ENCODE results near the gene ADCK2. TPM values are rescaled to one million over a fixed set of nuclear protein-coding genes. Genes with fewer than 3 reads are reported as not detected.
"Not testable (repeated sequence)": the region's sequence is repeated elsewhere in the genome, so short reads cannot be mapped to it uniquely, and the experiment has no call there.

Gene ADCK2
- total RNA-seq, 2 experiments from 2014 or later = 16.5 to 25.7 TPM

DNA sequence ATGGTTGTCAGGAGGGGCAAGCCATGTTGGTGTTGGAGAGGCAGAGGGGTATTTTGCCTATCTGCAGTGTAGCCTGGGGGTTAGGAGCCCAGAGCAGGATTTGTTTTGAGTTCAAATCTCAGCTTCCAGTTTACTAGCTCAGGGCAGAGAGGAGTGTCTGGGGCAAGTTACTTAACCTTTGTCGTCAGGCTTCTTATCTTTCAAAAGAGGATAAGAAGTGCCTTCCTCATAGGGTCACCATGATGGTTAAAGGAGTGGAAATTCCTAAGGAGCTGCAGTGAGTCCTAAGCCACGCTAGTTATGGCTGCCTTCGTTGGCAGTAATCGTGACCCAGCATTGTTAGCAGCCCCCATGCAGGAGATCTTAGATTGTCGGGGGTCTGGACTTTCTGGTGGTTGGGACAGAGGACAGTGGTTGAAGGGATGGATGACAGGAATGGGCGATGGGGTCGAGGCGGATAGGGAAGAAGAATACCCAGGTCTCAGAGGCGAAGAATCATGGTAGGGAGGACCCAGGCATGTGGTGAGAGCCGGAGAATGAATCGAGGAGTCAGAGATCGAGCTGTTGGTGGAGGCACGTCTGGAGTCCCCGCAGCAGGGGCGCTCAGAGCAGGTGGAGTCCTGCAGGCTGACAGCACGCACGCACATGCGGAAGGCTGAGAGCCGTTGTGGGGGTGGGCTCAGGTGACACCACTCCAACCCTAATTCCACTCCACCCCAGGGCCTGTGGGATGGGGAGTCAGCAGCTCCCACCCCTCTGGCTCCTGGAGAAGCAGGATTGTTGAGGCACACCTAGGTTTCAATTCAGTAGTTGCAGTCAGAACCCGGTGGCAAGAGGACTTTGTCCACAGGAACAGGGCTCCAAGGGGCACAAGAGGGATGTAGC, 11.6 kb downstream of the ADCK2 start:
- ChIA-PET POLR2A (interaction anchor here (0.6 to 0.7 kb wide), 2 partner anchors 13 to 42 kb away, joined by 3 read pairs; no protein-coding TSS in a partner anchor), CTCF (interaction anchor here (0.5 to 1.3 kb wide), 2 partner anchors 10 to 250 kb away, joined by 3 to 5 read pairs; no protein-coding TSS in a partner anchor)
- no peaks in the 10 kb centered on the region for H3K9me3 Mint-ChIP-seq (ENCODE audit: low read depth)
- H3K4me1 Mint-ChIP-seq = no peaks in the 10 kb centered on the region
- DNase-seq (no peak), ATAC-seq (no peak)
- H3K4me3 Mint-ChIP-seq = no peak overlapping the region
- H3K27me3 Mint-ChIP-seq = no peaks in the 10 kb centered on the region
- H3K27ac Mint-ChIP-seq = no peak overlapping the region
- peaks cover 34% of the 10 kb centered on the region for H3K36me3 Mint-ChIP-seq (ENCODE audit: low read depth)
- intact Hi-C loops (cut with DNase I, micrococcal nuclease) = no loop called here

DNA sequence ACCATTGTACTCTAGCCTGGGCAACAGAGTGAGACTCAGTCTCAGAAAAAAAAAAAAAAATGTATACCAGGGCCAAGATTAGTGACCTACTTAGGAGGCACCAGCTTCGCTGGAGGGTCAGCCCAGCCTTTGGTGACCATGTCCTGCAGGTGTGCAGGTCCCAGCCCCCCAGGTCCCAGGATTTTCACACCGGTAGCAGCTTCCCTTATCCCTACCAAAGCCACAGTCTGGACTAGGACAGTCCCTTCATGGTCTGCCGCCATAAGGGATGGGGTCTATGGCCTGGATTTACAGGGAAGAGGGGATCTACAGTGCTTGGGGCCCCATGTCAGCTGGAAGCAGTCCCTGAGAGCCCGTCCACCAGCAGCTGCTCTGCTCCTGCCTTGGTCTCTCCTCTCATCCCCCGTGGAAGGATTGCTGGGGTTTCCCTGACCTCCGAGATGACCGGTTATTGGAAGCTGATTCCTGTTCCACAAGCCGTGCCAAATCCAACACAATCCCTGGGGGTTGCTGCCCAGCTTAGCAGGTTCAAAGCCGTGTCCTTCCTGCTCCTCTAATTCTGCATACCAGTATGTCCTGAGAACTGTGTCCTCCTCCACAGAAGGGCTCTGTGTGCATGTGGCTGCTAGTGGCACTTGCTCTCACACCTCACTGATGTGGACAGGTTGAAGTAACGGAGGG, 12.8 kb downstream of the ADCK2 start:
- Mint-ChIP-seq H3K27ac (no peak overlapping the region), H3K4me3 (no peak overlapping the region), H3K9me3 (ENCODE audit: low read depth) (no peaks in the 10 kb centered on the region), H3K36me3 (ENCODE audit: low read depth) (peaks cover 32% of the 10 kb centered on the region), H3K4me1 (no peaks in the 10 kb centered on the region), H3K27me3 (no peaks in the 10 kb centered on the region)
- DNase-seq = no peak
- intact Hi-C loops (cut with DNase I, micrococcal nuclease) = no loop called here
- POLR2A ChIA-PET = interaction anchor here (0.6 kb wide), 1 partner anchor 43 kb away, joined by 3 read pairs; no protein-coding TSS in a partner anchor
- no peak for ATAC-seq
- CTCF ChIA-PET = interaction anchor here (1.1 to 1.4 kb wide), 3 partner anchors 11 to 33 kb away, joined by 3 to 5 read pairs (median 5); partner anchors contain the start of gene NDUFB2

DNA sequence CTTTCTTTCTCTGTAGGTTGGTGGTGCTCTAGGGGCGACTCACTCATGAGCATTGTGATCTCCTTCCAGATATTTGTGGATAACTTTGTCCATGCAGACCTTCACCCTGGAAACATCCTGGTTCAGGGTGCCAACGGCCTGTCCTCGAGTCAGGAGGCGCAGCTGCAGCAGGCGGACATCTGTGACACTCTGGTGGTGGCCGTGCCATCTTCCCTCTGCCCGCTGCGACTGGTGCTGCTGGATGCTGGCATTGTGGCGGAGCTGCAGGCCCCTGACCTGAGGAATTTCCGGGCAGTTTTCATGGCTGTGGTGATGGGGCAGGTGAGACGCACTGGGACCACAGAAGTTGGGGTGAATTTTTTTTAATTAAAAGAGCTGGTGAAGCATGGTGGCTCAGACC, 14.2 kb downstream of the ADCK2 start:
- DNase-seq (no peak), ATAC-seq (no peak)
- POLR2A ChIA-PET = interaction anchor here (0.5 to 0.8 kb wide), 2 partner anchors 13 to 40 kb away, joined by 3 read pairs; no protein-coding TSS in a partner anchor

DNA sequence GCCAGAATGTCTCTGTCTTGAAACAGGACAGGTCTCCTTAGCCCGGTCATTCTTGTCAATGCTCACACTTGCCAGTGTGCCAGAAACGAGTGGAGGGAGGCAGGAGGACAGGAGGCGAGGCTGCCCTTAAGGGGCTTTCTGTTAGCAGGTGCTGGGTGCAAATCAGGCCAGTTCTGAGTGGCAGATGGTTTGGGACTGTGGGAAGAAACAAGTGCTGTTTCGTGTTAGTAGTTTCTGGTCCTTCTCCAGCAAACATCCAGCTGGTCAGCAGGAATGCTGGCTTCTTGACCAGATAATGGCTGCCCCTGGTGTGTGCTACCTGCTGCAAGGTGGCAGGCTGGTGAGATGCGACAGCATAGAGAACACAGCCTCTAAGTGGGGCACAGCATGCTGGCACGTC, 15.6 kb downstream of the ADCK2 start:
- ATAC-seq (no peak), DNase-seq (no peak)
- no peaks in the 10 kb centered on the region for H3K9me3 Mint-ChIP-seq (ENCODE audit: low read depth)
- peaks cover 23% of the 10 kb centered on the region for H3K36me3 Mint-ChIP-seq (ENCODE audit: low read depth)
- ChIA-PET POLR2A (no interaction called here), CTCF (interaction anchor here (0.6 to 1.2 kb wide), 2 partner anchors 8 to 611 kb away, joined by 3 to 4 read pairs; partner anchors contain the start of gene NDUFB2)
- peaks cover 2% of the 10 kb centered on the region for H3K4me1 Mint-ChIP-seq
- H3K4me3 Mint-ChIP-seq = no peak overlapping the region
- no peak overlapping the region for H3K27ac Mint-ChIP-seq
- no peaks in the 10 kb centered on the region for H3K27me3 Mint-ChIP-seq
- intact Hi-C loops (cut with DNase I, micrococcal nuclease) = no loop called here

More for the DNA sequence above, 14.2 kb downstream of the ADCK2 start:
- no peak overlapping the region for H3K27ac Mint-ChIP-seq
- H3K36me3 Mint-ChIP-seq (ENCODE audit: low read depth) = peaks cover 25% of the 10 kb centered on the region
- CTCF ChIA-PET = interaction anchor here (1.2 to 1.4 kb wide), 2 partner anchors 9 kb away, joined by 4 to 5 read pairs; partner anchors contain the start of gene NDUFB2
- intact Hi-C loops (cut with DNase I, micrococcal nuclease) = no loop called here
- no peaks in the 10 kb centered on the region for H3K4me1 Mint-ChIP-seq
- H3K9me3 Mint-ChIP-seq (ENCODE audit: low read depth) = no peaks in the 10 kb centered on the region
- H3K4me3 Mint-ChIP-seq = no peak overlapping the region
- H3K27me3 Mint-ChIP-seq = no peaks in the 10 kb centered on the region

DNA sequence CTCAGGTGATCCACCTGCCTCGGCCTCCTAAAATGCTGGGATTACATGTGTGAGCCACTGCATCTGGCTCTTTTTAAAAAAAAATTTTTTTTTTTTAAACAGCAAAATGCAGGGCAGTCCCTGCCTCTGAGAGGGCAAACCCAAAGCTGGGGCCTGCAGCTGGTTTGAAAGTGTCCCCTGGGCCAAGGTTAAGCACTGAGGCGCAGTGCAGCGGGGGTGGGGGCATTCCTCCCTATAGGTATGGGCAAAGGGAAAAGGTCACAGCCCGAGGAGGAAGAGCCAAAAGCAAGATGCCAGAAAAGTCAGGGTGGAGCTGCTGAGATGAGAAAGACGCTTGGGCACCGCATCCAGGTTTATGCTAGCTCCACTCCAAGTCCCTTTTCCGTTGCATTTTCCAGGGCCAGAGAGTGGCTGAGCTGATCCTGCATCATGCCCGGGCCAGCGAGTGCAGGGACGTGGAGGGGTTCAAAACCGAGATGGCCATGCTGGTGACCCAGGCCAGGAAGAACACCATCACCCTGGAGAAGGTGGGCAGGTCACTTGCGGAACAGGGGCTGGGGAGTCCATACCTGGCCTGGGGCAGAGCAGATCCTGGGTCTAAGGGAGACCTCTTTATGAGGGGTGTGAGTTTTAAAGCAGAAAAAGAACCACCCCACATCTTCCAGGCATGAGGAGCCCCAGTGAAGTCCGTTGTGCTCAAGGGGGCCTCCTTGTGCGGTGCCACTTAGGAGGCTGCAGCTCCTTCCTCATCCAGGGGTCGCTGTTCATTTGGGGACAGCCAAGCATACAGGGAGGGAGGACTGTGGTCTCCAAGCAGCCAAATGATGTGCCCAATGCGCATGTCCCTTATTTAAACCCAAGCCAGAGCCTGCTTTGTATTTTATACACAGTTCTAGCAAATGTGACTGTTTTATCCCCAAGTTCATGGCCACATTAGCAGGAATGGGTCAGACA, 16.7 kb downstream of the ADCK2 start:
- ChIA-PET CTCF (interaction anchor here (0.6 to 1.7 kb wide), 2 partner anchors 14 to 612 kb away, joined by 3 to 6 read pairs; no protein-coding TSS in a partner anchor), POLR2A (no interaction called here)
- Mint-ChIP-seq H3K36me3 (ENCODE audit: low read depth) (peaks cover 15% of the 10 kb centered on the region), H3K9me3 (ENCODE audit: low read depth) (no peaks in the 10 kb centered on the region), H3K4me3 (no peak overlapping the region), H3K4me1 (peaks cover 2% of the 10 kb centered on the region), H3K27me3 (no peaks in the 10 kb centered on the region), H3K27ac (no peak overlapping the region)
- intact Hi-C loops (cut with DNase I, micrococcal nuclease) = no loop called here
- no peak for DNase-seq
- no peak for ATAC-seq

DNA sequence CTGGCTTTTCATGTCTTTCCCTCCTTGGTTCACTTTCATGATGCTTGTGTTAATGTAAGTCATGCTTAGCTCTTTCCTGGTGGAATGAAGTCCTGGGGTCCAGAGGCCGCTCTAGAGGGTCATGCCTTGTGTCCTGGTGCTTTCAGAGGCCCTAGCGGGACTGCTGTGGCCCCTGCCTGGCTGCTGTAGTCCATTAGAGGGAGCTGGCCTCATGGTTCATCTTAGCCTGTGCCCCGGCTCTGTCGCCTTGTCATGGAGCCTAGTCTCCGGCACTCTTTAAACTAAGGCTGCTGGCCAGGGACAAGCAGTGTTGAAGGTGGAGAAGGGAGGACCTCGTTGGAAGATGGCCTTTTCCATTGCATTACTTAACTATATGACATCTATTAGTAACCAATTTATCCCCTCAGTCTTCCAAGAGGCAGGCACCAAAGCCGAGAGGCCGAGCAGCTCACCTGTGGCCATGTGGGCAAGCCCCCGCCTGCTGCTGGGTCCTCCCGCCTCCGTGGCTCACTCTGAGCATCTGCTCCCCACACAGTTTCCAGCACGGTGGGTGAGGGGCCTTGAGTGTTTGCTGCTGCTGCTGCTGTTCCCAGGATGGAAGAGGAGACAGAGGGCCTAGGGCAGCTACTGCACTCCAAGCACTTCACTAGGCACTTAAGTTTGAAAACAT, 18.8 kb downstream of the ADCK2 start:
- CTCF ChIA-PET = interaction anchor here (0.7 kb wide), 1 partner anchor 165 kb away, joined by 3 read pairs; no protein-coding TSS in a partner anchor
- no peak overlapping the region for H3K4me3 Mint-ChIP-seq
- POLR2A ChIA-PET = no interaction called here
- H3K27ac Mint-ChIP-seq = no peak overlapping the region
- peaks cover 11% of the 10 kb centered on the region for H3K4me1 Mint-ChIP-seq
- H3K9me3 Mint-ChIP-seq (ENCODE audit: low read depth) = no peaks in the 10 kb centered on the region
- peaks cover 15% of the 10 kb centered on the region for H3K36me3 Mint-ChIP-seq (ENCODE audit: low read depth)
- H3K27me3 Mint-ChIP-seq = no peaks in the 10 kb centered on the region
- DNase-seq (no peak), ATAC-seq (no peak)
- intact Hi-C loops (cut with DNase I, micrococcal nuclease) = no loop called here

DNA sequence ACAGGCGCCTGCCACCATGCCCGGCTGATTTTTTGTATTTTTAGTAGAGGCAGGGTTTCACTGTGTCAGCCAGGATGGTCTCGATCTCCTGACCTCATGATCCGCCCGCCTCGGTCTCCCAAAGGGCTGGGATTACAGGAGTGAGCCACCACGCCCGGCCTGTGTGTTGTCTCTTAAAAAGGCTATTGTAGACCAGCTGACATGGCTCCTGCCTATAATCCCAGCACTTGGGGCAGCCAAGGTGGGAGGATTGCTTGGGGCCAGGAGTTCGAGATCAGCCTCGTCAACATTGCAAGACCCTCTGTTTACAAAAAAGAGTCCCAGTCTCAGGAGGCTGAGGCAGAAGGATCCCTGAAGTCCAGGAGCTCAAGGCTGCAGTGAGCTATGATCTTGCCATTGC, 21.1 kb downstream of the ADCK2 start:
- ATAC-seq; H3K27me3 Mint-ChIP-seq; intact Hi-C loops (cut with DNase I, micrococcal nuclease); CTCF ChIA-PET; DNase-seq; H3K9me3 Mint-ChIP-seq (ENCODE audit: low read depth); POLR2A ChIA-PET; H3K27ac Mint-ChIP-seq; H3K4me3 Mint-ChIP-seq: not testable (repeated sequence)
- H3K36me3 Mint-ChIP-seq (ENCODE audit: low read depth) = peaks cover 16% of the 10 kb centered on the region
- H3K4me1 Mint-ChIP-seq = peaks cover 21% of the 10 kb centered on the region

DNA sequence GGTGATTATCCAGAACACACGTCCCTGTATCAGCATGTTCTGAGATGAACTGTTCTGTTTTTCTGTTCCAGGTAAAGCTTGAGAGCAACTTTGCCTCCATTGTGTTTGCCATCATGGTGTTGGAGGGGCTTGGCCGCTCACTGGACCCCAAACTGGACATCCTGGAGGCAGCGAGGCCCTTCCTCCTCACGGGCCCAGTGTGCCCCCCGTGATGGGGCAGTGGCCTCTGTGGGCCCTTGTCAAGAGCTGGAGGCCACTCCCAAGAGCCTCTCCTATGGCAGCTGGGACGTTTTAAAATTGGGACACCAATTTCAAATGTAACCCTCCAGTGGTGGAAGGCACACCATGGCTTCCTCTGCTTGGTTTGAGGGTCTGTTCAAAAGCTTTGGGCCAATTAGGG, 21.8 kb downstream of the ADCK2 start:
- Mint-ChIP-seq H3K4me1 (peaks cover 27% of the 10 kb centered on the region), H3K36me3 (ENCODE audit: low read depth) (peaks cover 17% of the 10 kb centered on the region), H3K27ac (no peak overlapping the region), H3K9me3 (ENCODE audit: low read depth) (no peaks in the 10 kb centered on the region), H3K4me3 (no peak overlapping the region), H3K27me3 (no peaks in the 10 kb centered on the region)
- CTCF ChIA-PET = interaction anchor here (0.7 kb wide), 1 partner anchor 12 kb away, joined by 3 read pairs; no protein-coding TSS in a partner anchor
- intact Hi-C loops (cut with DNase I, micrococcal nuclease) = no loop called here
- POLR2A ChIA-PET = no interaction called here
- ATAC-seq = no peak
- DNase-seq = no peak

DNA sequence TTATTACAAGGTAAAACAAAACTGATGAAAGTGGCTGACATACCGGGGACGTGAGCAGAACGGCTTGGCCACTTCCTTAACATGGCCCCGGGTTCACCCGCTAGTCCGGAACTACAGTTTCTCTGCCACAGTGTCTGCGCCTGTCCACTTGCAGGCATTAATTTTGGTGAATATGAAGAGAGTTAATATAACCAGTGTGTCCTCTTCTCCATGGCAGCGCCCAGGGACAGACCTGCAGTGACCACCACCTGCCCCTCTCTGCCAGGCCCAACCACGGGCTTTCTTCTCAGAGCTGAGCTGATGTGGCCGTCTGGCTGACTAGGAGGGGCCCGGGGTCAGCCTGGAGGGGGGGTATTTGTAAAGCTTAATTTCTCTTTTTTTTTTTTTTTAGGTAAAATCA, 22.6 kb downstream of the ADCK2 start:
- peak overlapping the region; percentile 17 for H3K27ac Mint-ChIP-seq
- peaks cover 19% of the 10 kb centered on the region for H3K36me3 Mint-ChIP-seq (ENCODE audit: low read depth)
- peaks cover 30% of the 10 kb centered on the region for H3K4me1 Mint-ChIP-seq
- no peaks in the 10 kb centered on the region for H3K27me3 Mint-ChIP-seq
- DNase-seq (no peak), ATAC-seq (no peak)
- H3K9me3 Mint-ChIP-seq (ENCODE audit: low read depth) = no peaks in the 10 kb centered on the region
- ChIA-PET CTCF (interaction anchor here (0.6 to 1.5 kb wide), 4 partner anchors 8 to 331 kb away, joined by 3 to 8 read pairs (median 4); no protein-coding TSS in a partner anchor), POLR2A (no interaction called here)
- H3K4me3 Mint-ChIP-seq = peak overlapping the region; percentile 90
- intact Hi-C loops (cut with DNase I, micrococcal nuclease) = no loop called here

DNA sequence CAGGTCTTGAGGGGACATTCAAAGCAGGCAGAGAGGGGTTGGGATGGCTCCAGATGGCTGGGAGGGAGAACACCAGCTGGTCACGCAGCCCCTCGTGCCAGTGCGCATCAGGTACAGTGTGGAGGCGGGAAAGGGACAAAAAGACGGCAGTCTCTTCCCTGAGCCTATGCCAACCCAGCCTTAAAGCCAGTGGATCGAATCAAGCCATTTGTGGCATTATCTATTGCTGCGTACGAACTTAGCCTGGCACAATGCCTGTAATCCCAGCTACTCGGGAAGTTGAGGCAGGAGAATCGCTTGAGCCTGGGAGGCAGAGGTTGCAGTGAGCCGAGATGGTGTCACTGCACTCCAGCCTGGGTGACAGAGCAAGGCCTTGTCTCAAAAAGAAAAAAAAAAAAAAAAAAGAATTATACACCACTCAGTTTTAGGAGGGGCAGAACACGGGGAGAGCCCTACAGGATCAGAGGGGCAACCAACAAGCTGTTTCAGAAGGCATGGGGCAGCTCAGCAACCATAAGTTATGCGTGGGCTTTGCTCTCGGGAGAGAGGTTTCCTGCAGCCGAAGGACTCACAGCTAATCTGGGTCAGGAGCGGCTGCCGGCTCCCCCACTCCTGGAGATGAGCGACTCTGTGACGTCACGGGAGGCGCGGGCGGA, 23.4 kb downstream of the ADCK2 start:
- peak overlapping the region; percentile 97 for H3K27ac Mint-ChIP-seq
- no peaks in the 10 kb centered on the region for H3K27me3 Mint-ChIP-seq
- peak; percentile 98 for DNase-seq
- H3K9me3 Mint-ChIP-seq (ENCODE audit: low read depth) = no peaks in the 10 kb centered on the region
- H3K4me3 Mint-ChIP-seq = peak overlapping the region; percentile 90
- H3K36me3 Mint-ChIP-seq (ENCODE audit: low read depth) = peaks cover 18% of the 10 kb centered on the region
- intact Hi-C loops (cut with DNase I, micrococcal nuclease) = loop anchor here (1.0 to 2.0 kb wide), 10 partner anchors 23 to 1043 kb away; partner anchors contain the start of genes MKRN1 (in 2 of the 2), MRPS33 (in 2 of the 2), AGK (in 1 of the 2) and BRAF (in 1 of the 2)
- CTCF ChIA-PET = interaction anchor here (0.7 to 1.5 kb wide), 5 partner anchors 8 to 286 kb away, joined by 4 to 8 read pairs (median 4); no protein-coding TSS in a partner anchor
- POLR2A ChIA-PET = no interaction called here
- no peak for ATAC-seq
- H3K4me1 Mint-ChIP-seq = peaks cover 30% of the 10 kb centered on the region
